ENCODE data around the gene CCDC154. TPM values are rescaled to one million over a fixed set of nuclear protein-coding genes. Genes with fewer than 3 reads are reported as not detected.

Gene CCDC154
- total and polyA plus RNA-seq, 10 of the 15 experiments (the other 5 are each of a cell fraction or from before 2014, with no cell fraction given), result 0.06 to 0.26 (median 0.25) TPM; not detected in 7

DNA sequence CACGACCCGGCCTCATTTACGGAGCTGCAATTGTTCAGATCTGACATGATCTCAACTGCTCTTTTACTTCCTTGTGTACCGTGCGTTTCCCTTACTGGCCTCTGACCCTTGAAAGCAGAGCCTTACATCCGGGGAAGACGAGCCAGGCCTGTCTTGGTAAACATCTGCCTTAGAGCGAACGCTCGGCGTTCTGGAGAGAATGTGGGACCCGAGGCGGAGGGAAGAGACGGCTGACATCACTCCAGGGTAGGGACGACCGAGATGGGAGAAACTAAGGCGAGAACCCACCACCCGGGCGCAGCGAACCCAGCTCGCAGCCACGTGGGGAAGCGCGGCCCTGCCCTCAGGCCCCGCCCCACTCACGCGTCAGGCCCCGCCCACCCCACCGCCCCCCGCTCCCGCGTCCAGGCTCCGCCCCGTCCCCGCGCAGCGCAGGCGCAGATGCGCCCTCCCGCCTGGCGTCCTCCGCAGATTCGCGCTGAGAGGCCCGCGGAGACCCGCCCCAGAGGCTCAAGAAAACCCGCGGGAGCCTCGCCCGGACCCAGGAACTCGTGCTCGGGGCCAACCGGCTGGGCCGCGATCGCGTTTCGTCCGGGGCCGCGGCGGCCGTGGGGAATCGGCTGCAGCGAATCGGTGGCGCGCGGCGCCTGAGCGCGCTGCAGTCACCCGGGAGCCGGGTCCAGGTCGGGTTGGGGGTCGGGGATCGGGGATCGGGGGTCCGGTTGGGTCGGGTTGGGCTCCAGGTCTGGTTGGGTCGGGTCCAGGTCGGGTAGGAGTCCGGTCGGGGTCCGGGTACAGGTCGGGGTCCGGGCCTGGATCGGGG, 48.8 kb upstream of the CCDC154 start, which contains the start of gene TELO2:
Gene TELO2 (plus strand): TSS at position 438 of the 823 bp plus-strand sequence. CDS start 922 bp downstream, outside the sequence.
- peaks cover under 1 to 7% of the 10 kb centered on the region in 2 experiments; a peak in 3 of 4 replicates for H3K36me3 ChIP-seq (ENCODE audit: control insufficient read depth in 2 of 2, insufficient read depth in 2 of 2, low read length in 1 of 2)
- peak within 1 kb of the TSS; percentile 96 for H2AFZ ChIP-seq (ENCODE audit: control insufficient read depth, low read depth, low read length)
- DNase-seq (ENCODE audit: low read depth, low spot score) (no peak), ATAC-seq (peak; percentile 93), FAIRE-seq (peak; percentile 89)
- ChIA-PET POLR2A (interaction anchor here (0.5 to 1.8 kb wide), 6 partner anchors 15 to 227 kb away, joined by 3 to 7 read pairs (median 4); partner anchors contain the start of genes JPT2 and UQCC4), RAD21 (ENCODE audit: unreplicated experiment) (no interaction called here), CTCF (interaction anchor here (0.7 to 1.8 kb wide), 2 partner anchors 64 to 281 kb away, joined by 3 to 6 read pairs; no protein-coding TSS in a partner anchor), SMC1A (ENCODE audit: uncharacterized antibody, unreplicated experiment) (interaction anchor here (1.2 kb wide), 1 partner anchor 9 kb away, joined by 3 read pairs; no protein-coding TSS in a partner anchor)
- 1% methylated on average over 52 of the region's 89 CpGs for WGBS (ENCODE audit: insufficient coverage, insufficient replicate concordance, low lambda C conversion rate, missing lambda C conversion rate)
- H3K4me3 ChIP-seq, result peak within 1 kb of the TSS; percentile 95
- peak within 1 kb of the TSS; percentile 94 for H3K4me2 ChIP-seq (ENCODE audit: control insufficient read depth, insufficient read depth)
- no peaks in the 10 kb centered on the region for H4K20me1 ChIP-seq (ENCODE audit: control insufficient read depth, insufficient read depth)
- peak within 1 kb of the TSS; percentile 94 for H3K27ac ChIP-seq (ENCODE audit: control insufficient read depth, insufficient read depth)
- intact Hi-C loops (cut with micrococcal nuclease; ENCODE audit: unreplicated experiment) (no loop called here), in situ Hi-C loops (cut with MboI) (no loop called here)
- no TSS peak for BruUV-seq (replicated peaks)
- peaks cover 6% of the 10 kb centered on the region for H3K4me1 ChIP-seq (ENCODE audit: control insufficient read depth, insufficient read depth, low read length)
- H3K27me3 ChIP-seq (replicated peaks in 1 of 2; ENCODE audit: control insufficient read depth in 2 of 2, insufficient read depth in 2 of 2, low read length in 1 of 2), result no peaks in the 10 kb centered on the region
- peaks cover 17% of the 10 kb centered on the region for H3K79me2 ChIP-seq (ENCODE audit: control insufficient read depth, insufficient read depth, low read length)
- no peaks in the 10 kb centered on the region for H3K9me3 ChIP-seq (replicated peaks; ENCODE audit: control insufficient read depth, insufficient read depth, low read length)
- peak within 1 kb of the TSS; percentile 92 for H3K9ac ChIP-seq (ENCODE audit: control insufficient read depth, insufficient read depth, low read length)
- TF ChIP-seq EGR1 (IDR thresholded peaks at IDR 0.05; ENCODE audit: borderline replicate concordance in 1 of 2, low read depth in 2 of 2, low read length in 2 of 2) (peak in 1 of 2 experiments; percentile 79; a peak in 1 of 3 replicates), RB1 (IDR thresholded peaks at IDR 0.05; ENCODE audit: borderline replicate concordance) (peak; percentile 91; the same call in 1 of the 2 replicates), ATF7 (IDR thresholded peaks at IDR 0.05; ENCODE audit: low read depth) (no peak; the same call in 1 of the 2 replicates), CHD1 (IDR thresholded peaks at IDR 0.05; ENCODE audit: low read depth, low read length) (no peak), TAF1 (IDR thresholded peaks at IDR 0.05; ENCODE audit: borderline replicate concordance, low read depth, low read length) (peak; percentile 72; the same call in 1 of the 2 replicates), ZNF687 (IDR thresholded peaks at IDR 0.05) (peak; percentile 86), MEF2B (IDR thresholded peaks at IDR 0.05; ENCODE audit: partially characterized antibody, poor library complexity, severe bottlenecking) (no peak), TCF12 (IDR thresholded peaks at IDR 0.05; ENCODE audit: low read depth, low read length) (no peak), FOXK2 (IDR thresholded peaks at IDR 0.05) (0 out of 2 replicates have a peak, but pooled peaks have one; percentile 51), CEBPB (IDR thresholded peaks at IDR 0.05; ENCODE audit: borderline replicate concordance in 1 of 2, low read depth in 2 of 2, low read length in 2 of 2) (no peak), POLR2AphosphoS5 (IDR thresholded peaks at IDR 0.05; ENCODE audit: low read length) (peak; percentile 67; the same call in 1 of the 2 replicates), ETV6 (conservative IDR thresholded peaks at IDR 0.05 in 1 of 2, IDR thresholded peaks at IDR 0.05 in 1 of 2; ENCODE audit: borderline replicate concordance in 1 of 2, low read depth in 1 of 2) (no peak), CHD2 (IDR thresholded peaks at IDR 0.05; ENCODE audit: borderline replicate concordance, low read depth, low read length) (no peak), FOS (IDR thresholded peaks at IDR 0.05; ENCODE audit: borderline replicate concordance, extremely low read depth, insufficient read length) (no peak)
- TF ChIP-seq, protein P1, sequence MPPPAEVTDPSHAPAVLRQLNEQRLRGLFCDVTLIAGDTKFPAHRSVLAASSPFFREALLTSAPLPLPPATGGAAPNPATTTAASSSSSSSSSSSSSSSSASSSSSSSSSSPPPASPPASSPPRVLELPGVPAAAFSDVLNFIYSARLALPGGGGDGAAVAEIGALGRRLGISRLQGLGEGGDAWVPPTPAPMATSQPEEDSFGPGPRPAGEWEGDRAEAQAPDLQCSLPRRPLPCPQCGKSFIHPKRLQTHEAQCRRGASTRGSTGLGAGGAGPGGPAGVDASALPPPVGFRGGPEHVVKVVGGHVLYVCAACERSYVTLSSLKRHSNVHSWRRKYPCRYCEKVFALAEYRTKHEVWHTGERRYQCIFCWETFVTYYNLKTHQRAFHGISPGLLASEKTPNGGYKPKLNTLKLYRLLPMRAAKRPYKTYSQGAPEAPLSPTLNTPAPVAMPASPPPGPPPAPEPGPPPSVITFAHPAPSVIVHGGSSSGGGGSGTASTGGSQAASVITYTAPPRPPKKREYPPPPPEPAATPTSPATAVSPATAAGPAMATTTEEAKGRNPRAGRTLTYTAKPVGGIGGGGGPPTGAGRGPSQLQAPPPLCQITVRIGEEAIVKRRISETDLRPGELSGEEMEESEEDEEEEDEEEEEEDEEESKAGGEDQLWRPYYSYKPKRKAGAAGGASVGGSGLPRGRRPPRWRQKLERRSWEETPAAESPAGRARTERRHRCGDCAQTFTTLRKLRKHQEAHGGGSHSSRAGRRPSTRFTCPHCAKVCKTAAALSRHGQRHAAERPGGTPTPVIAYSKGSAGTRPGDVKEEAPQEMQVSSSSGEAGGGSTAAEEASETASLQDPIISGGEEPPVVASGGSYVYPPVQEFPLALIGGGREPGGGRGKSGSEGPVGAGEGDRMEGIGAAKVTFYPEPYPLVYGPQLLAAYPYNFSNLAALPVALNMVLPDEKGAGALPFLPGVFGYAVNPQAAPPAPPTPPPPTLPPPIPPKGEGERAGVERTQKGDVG (CRISPR knock-in tag; IDR thresholded peaks at IDR 0.05), result no peak

Data from GM12878 (cell line).